ENCODE data around the gene PCDHGA6.
A peak's percentile ranks its signal among the peaks of the same experiment; 100 is the strongest.
"Not testable (repeated sequence)": the region's sequence is repeated elsewhere in the genome, so short reads cannot be mapped to it uniquely, and the experiment has no call there.

PCDHGA6 gene

GRCh38 chr5:141411575-141411974 lies 37.9 kb downstream of the PCDHGA6 start:
- CTCF ChIA-PET: interaction anchor here (3.1 to 16.4 kb wide), 4 partner anchors 10 to 156 kb away, joined by 30 to 288 read pairs (median 78); partner anchors contain the start of gene PCDHGA11
- no peak overlapping the region for H3K4me3 ChIP-seq (ENCODE audit: low read depth, low read length)
- no peak for TF ChIP-seq CTCF (IDR thresholded peaks at IDR 0.05; ENCODE audit: insufficient read depth, low read length, missing control alignments)
- POLR2A ChIA-PET: no interaction called here
- no peak for DNase-seq (ENCODE audit: low read depth, low spot score)

- H3K4me3 ChIP-seq (ENCODE audit: low read depth, low read length): peak within 1 kb of the TSS; percentile 53
- DNase-seq (ENCODE audit: low read depth, low spot score): no peak
- TF ChIP-seq CTCF (IDR thresholded peaks at IDR 0.05; ENCODE audit: insufficient read depth, low read length, missing control alignments): peak; percentile 48
- CTCF ChIA-PET: interaction anchor here (0.7 to 16.4 kb wide), 29 partner anchors 8 to 162 kb away, joined by 3 to 295 read pairs (median 6); partner anchors contain the start of genes PCDHGA1, PCDHGA11, PCDHGA12 and PCDHGA5
- POLR2A ChIA-PET: interaction anchor here (0.6 to 0.9 kb wide), 2 partner anchors 111 to 148 kb away, joined by 4 to 5 read pairs; no protein-coding TSS in a partner anchor
These were observed 39.3 kb downstream of the PCDHGA6 start, which contains the start of gene PCDHGA10 for GRCh38 chr5:141412854-141413539. Gene PCDHGA10 (plus strand): TSS chr5:141412987. CDS start chr5:141413176, 189 bp downstream.

GRCh38 chr5:141413540-141414069 lies 39.9 kb downstream of the PCDHGA6 start:
- ChIA-PET CTCF (interaction anchor here (0.6 to 16.4 kb wide), 27 partner anchors 8 to 214 kb away, joined by 3 to 295 read pairs (median 7); partner anchors contain the start of genes PCDHB11, PCDHGA1, PCDHGA11 and PCDHGA12), POLR2A (no interaction called here)
- no peak for TF ChIP-seq CTCF (IDR thresholded peaks at IDR 0.05; ENCODE audit: insufficient read depth, low read length, missing control alignments)
- DNase-seq (ENCODE audit: low read depth, low spot score): no peak
- peak overlapping the region; percentile 53 for H3K4me3 ChIP-seq (ENCODE audit: low read depth, low read length)

- POLR2A ChIA-PET; DNase-seq (ENCODE audit: low read depth, low spot score); H3K4me3 ChIP-seq (ENCODE audit: low read depth, low read length): not testable (repeated sequence)
- CTCF ChIA-PET: interaction anchor here (0.6 to 16.4 kb wide), 15 partner anchors 12 to 215 kb away, joined by 3 to 295 read pairs (median 11); partner anchors contain the start of genes PCDHB11, PCDHGA12, PCDHGA9 and PCDHGB1
These were observed 41.0 kb downstream of the PCDHGA6 start for GRCh38 chr5:141414548-141415274.

GRCh38 chr5:141415275-141415618 lies 41.6 kb downstream of the PCDHGA6 start:
- H3K4me3 ChIP-seq (ENCODE audit: low read depth, low read length); DNase-seq (ENCODE audit: low read depth, low spot score); POLR2A ChIA-PET: not testable (repeated sequence)
- CTCF ChIA-PET: interaction anchor here (1.5 to 16.4 kb wide), 7 partner anchors 15 to 152 kb away, joined by 3 to 303 read pairs (median 196); partner anchors contain the start of genes PCDHGA12 and PCDHGB5

GRCh38 chr5:141417494-141418172 lies 43.9 kb downstream of the PCDHGA6 start, which contains the start of gene PCDHGB7:
Gene PCDHGB7 (plus strand): TSS chr5:141417677. CDS start chr5:141417860, 183 bp downstream.
- TF ChIP-seq CTCF (IDR thresholded peaks at IDR 0.05; ENCODE audit: insufficient read depth, low read length, missing control alignments): peak; percentile 71
- H3K4me3 ChIP-seq (ENCODE audit: low read depth, low read length): peak within 1 kb of the TSS; percentile 54
- POLR2A ChIA-PET: interaction anchor here (1.0 kb wide), 2 partner anchors 140 to 146 kb away, joined by 4 read pairs; no protein-coding TSS in a partner anchor
- CTCF ChIA-PET: interaction anchor here (0.6 to 16.4 kb wide), 28 partner anchors 10 to 186 kb away, joined by 3 to 303 read pairs (median 4); partner anchors contain the start of genes PCDHGA1, PCDHGA12, PCDHGA5 and PCDHGA6
- DNase-seq (ENCODE audit: low read depth, low spot score): not testable (repeated sequence)
